ENCODE data around the gene CDH23. TPM values are rescaled to one million over a fixed set of nuclear protein-coding genes. Genes with fewer than 3 reads are reported as not detected.

The CDH23 gene
- total and polyA plus RNA-seq, 10 of the 15 experiments (the other 5 are each of a cell fraction or from before 2014, with no cell fraction given): 0.09 to 0.40 (median 0.15) TPM; not detected in 1

GRCh38 chr10:71558991-71559390 lies 162.3 kb downstream of the CDH23 start:
- Histone ChIP-seq H4K20me1 (ENCODE audit: control insufficient read depth, insufficient read depth) (no peaks in the 10 kb centered on the region), H3K4me1 (ENCODE audit: control insufficient read depth, insufficient read depth, low read length) (no peaks in the 10 kb centered on the region), H3K79me2 (ENCODE audit: control insufficient read depth, insufficient read depth, low read length) (no peaks in the 10 kb centered on the region), H2AFZ (ENCODE audit: control insufficient read depth, low read depth, low read length) (no peak overlapping the region), H3K9me3 (replicated peaks; ENCODE audit: control insufficient read depth, insufficient read depth, low read length) (no peaks in the 10 kb centered on the region), H3K27ac (ENCODE audit: control insufficient read depth, insufficient read depth) (no peak overlapping the region), H3K9ac (ENCODE audit: control insufficient read depth, insufficient read depth, low read length) (no peak overlapping the region), H3K27me3 (replicated peaks in 1 of 2; ENCODE audit: control insufficient read depth in 2 of 2, insufficient read depth in 2 of 2, low read length in 1 of 2) (peaks cover 2 to 4% of the 10 kb centered on the region in 2 experiments; a peak in 2 of 4 replicates), H3K36me3 (ENCODE audit: control insufficient read depth in 2 of 2, insufficient read depth in 2 of 2, low read length in 1 of 2) (no peaks in the 10 kb centered on the region), H3K4me2 (ENCODE audit: control insufficient read depth, insufficient read depth) (no peak overlapping the region), H3K4me3 (no peak overlapping the region)
- intact Hi-C loops (cut with micrococcal nuclease; ENCODE audit: unreplicated experiment) (no loop called here), in situ Hi-C loops (cut with MboI) (no loop called here)
- WGBS (ENCODE audit: insufficient coverage, insufficient replicate concordance, low lambda C conversion rate, missing lambda C conversion rate): 21% methylated on average over 3 of the region's 3 CpGs
- TF ChIP-seq CEBPB (IDR thresholded peaks at IDR 0.05; ENCODE audit: borderline replicate concordance in 1 of 2, low read depth in 2 of 2, low read length in 2 of 2) (no peak), RELA (IDR thresholded peaks at IDR 0.05; ENCODE audit: borderline replicate concordance, partially characterized antibody) (no peak), GATAD2B (conservative IDR thresholded peaks at IDR 0.05; ENCODE audit: low read depth) (no peak)
- ChIA-PET RAD21 (ENCODE audit: unreplicated experiment) (no interaction called here), SMC1A (ENCODE audit: uncharacterized antibody, unreplicated experiment) (interaction anchor here (1.4 kb wide), 1 partner anchor 11 kb away, joined by 3 read pairs; no protein-coding TSS in a partner anchor), POLR2A (no interaction called here), CTCF (interaction anchor here (0.8 to 1.2 kb wide), 3 partner anchors 14 to 243 kb away, joined by 3 to 4 read pairs (median 3); no protein-coding TSS in a partner anchor)
- ATAC-seq (no peak), DNase-seq (ENCODE audit: low read depth, low spot score) (no peak), FAIRE-seq (no peak)
- BruUV-seq (replicated peaks): no TSS peak

- ATAC-seq: no peak
- no TSS peak for BruUV-seq (replicated peaks)
- intact Hi-C loops (cut with micrococcal nuclease; ENCODE audit: unreplicated experiment): no loop called here
- Histone ChIP-seq H3K9me3 (replicated peaks; ENCODE audit: control insufficient read depth, insufficient read depth, low read length) (no peaks in the 10 kb centered on the region), H4K20me1 (ENCODE audit: control insufficient read depth, insufficient read depth) (no peaks in the 10 kb centered on the region), H3K4me2 (ENCODE audit: control insufficient read depth, insufficient read depth) (no peak overlapping the region), H3K4me1 (ENCODE audit: control insufficient read depth, insufficient read depth, low read length) (no peaks in the 10 kb centered on the region), H3K27me3 (replicated peaks in 1 of 2; ENCODE audit: control insufficient read depth in 2 of 2, insufficient read depth in 2 of 2, low read length in 1 of 2) (peaks cover 4 to 8% of the 10 kb centered on the region in 2 experiments; a peak in 2 of 4 replicates), H3K4me3 (no peak overlapping the region), H3K79me2 (ENCODE audit: control insufficient read depth, insufficient read depth, low read length) (no peaks in the 10 kb centered on the region), H3K27ac (ENCODE audit: control insufficient read depth, insufficient read depth) (no peak overlapping the region), H2AFZ (ENCODE audit: control insufficient read depth, low read depth, low read length) (no peak overlapping the region), H3K9ac (ENCODE audit: control insufficient read depth, insufficient read depth, low read length) (no peak overlapping the region), H3K36me3 (ENCODE audit: control insufficient read depth in 2 of 2, insufficient read depth in 2 of 2, low read length in 1 of 2) (no peaks in the 10 kb centered on the region)
- POLR2A ChIA-PET: no interaction called here
- in situ Hi-C loops (cut with MboI): no loop called here
- no peak for DNase-seq (ENCODE audit: low read depth, low spot score)
- SMC1A ChIA-PET (ENCODE audit: uncharacterized antibody, unreplicated experiment): interaction anchor here (1.0 kb wide), 1 partner anchor 9 kb away, joined by 4 read pairs; no protein-coding TSS in a partner anchor
- CTCF ChIA-PET: interaction anchor here (1.3 kb wide), 1 partner anchor 9 kb away, joined by 4 read pairs; no protein-coding TSS in a partner anchor
- no peak for FAIRE-seq
- WGBS (ENCODE audit: insufficient coverage, insufficient replicate concordance, low lambda C conversion rate, missing lambda C conversion rate): 0% methylated on average over 5 of the region's 5 CpGs
- RAD21 ChIA-PET (ENCODE audit: unreplicated experiment): no interaction called here
- TF ChIP-seq ATF7 (IDR thresholded peaks at IDR 0.05; ENCODE audit: low read depth) (no peak), WRNIP1 (IDR thresholded peaks at IDR 0.05; ENCODE audit: borderline replicate concordance, low read depth, low read length) (no peak), CHD2 (IDR thresholded peaks at IDR 0.05; ENCODE audit: borderline replicate concordance, low read depth, low read length) (no peak), TAF1 (IDR thresholded peaks at IDR 0.05; ENCODE audit: borderline replicate concordance, low read depth, low read length) (no peak), STAT3 (IDR thresholded peaks at IDR 0.05; ENCODE audit: low read depth, low read length) (no peak), BHLHE40 (IDR thresholded peaks at IDR 0.05; ENCODE audit: borderline replicate concordance in 1 of 2, low read depth in 2 of 2, low read length in 1 of 2) (no peak), SPI1 (IDR thresholded peaks at IDR 0.05; ENCODE audit: borderline replicate concordance, insufficient read depth, low read depth, low read length) (no peak), IRF4 (IDR thresholded peaks at IDR 0.05; ENCODE audit: low read depth, low read length) (no peak), MTA2 (IDR thresholded peaks at IDR 0.05; ENCODE audit: low read depth) (no peak), NKRF (conservative IDR thresholded peaks at IDR 0.05) (no peak)
These were observed 164.4 kb downstream of the CDH23 start for GRCh38 chr10:71561003-71561574.

All from GM12878 (cell line).